ENCODE measurements around the gene SYMPK. TPM values are rescaled to one million over a fixed set of nuclear protein-coding genes. Genes with fewer than 3 reads are reported as not detected.

SYMPK gene
- total RNA-seq, 1 donor from 2014 or later, result 93.0 TPM

DNA sequence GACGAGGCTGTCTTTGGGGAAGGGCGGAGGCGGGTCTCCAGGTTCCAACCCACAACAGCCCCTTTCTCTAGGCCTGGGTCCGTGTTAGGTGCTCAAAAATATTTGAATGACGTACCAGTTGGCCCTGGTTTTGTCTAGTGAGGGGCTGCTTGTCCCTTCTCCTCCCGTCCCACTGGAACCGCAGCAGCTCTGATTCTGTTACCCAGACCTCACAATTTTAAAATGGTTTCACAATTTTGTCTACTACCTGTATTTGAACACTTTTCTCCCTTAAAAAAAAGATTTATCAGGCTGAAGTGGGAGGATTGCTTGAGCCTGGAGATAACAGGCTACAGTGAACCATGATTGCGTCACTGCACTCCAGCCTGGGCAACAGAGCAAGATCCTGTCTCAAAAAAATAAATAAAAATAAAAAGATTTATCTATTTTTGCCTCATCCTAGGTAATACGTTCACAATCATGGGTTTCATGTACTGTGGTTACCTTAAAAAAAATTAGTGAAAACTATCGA lies 24.3 kb upstream of the SYMPK start:
- H3K36me3 Mint-ChIP-seq, result peaks cover 5% of the 10 kb centered on the region
- TF ChIP-seq CTCF (conservative IDR thresholded peaks at IDR 0.05), result no peak

DNA sequence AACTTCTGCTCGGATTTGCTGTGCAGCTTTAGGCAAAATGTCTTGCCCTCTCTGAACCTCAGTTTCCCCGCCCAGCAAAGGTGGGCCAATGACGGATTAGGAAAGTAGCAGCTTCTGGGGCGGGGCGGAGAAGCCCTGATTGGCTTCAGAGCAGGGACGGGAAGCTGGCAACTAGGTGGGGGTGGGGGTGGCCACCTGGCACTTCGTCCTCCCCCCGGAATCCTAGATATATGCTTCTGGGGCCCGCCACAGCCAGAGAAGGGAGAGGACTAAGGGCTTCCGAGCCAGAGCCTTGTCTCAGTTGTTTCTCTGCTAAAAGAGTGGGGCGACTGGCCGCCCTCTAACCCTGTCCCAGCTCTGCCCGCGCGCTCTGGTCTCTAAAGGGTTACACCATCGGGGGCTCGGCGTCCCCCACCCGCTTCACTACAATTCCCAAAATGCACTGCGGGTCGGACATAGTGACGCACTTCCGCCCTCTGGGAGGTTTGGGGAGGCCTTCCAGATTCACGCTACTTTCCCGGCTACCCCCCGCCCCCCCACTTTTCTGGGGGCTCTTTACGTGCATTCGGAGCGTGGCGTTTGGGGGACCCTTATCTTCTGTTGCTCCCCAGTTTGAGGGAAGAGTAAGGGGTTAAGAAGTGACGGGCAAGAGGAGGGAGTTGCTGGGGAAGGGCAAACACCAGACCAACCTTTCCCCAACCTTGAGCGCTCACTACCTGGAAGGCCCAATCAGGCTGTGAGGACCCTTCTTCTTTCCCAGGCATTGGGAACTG lies 23.7 kb upstream of the SYMPK start:
- peak overlapping the region; percentile 99 for H3K4me3 Mint-ChIP-seq
- peak overlapping the region; percentile 99 for H3K27ac Mint-ChIP-seq
- peaks cover 5% of the 10 kb centered on the region for H3K36me3 Mint-ChIP-seq
- no peaks in the 10 kb centered on the region for H3K9me3 Mint-ChIP-seq
- DNase-seq (ENCODE audit: extremely low spot score, unreplicated experiment), result peak; percentile 88
- H3K27me3 Mint-ChIP-seq, result no peaks in the 10 kb centered on the region
- peaks cover 20% of the 10 kb centered on the region for H3K4me1 Mint-ChIP-seq (ENCODE audit: unreplicated experiment)
- TF ChIP-seq CTCF (conservative IDR thresholded peaks at IDR 0.05), result no peak

More for the DNA sequence above, 24.3 kb upstream of the SYMPK start:
- Mint-ChIP-seq H3K27me3 (no peaks in the 10 kb centered on the region), H3K4me1 (ENCODE audit: unreplicated experiment) (peaks cover 16% of the 10 kb centered on the region), H3K27ac (peak overlapping the region; percentile 99), H3K4me3 (peak overlapping the region; percentile 99), H3K9me3 (no peaks in the 10 kb centered on the region)
- DNase-seq (ENCODE audit: extremely low spot score, unreplicated experiment), result no peak

GRCh38 chr19:45885556-45886426 lies 22.8 kb upstream of the SYMPK start, which contains the start of gene IRF2BP1:
TSS of gene IRF2BP1 (minus strand) at chr19:45886141. CDS start at chr19:45885774, 367 bp downstream.
- H3K4me3 Mint-ChIP-seq, result peak within 1 kb of the TSS; percentile 99
- no peak for TF ChIP-seq CTCF (conservative IDR thresholded peaks at IDR 0.05)
- DNase-seq (ENCODE audit: extremely low spot score, unreplicated experiment), result peak; percentile 94
- H3K27ac Mint-ChIP-seq, result peak within 1 kb of the TSS; percentile 99
- H3K27me3 Mint-ChIP-seq, result no peaks in the 10 kb centered on the region
- H3K36me3 Mint-ChIP-seq, result peaks cover 5% of the 10 kb centered on the region
- no peaks in the 10 kb centered on the region for H3K9me3 Mint-ChIP-seq
- H3K4me1 Mint-ChIP-seq (ENCODE audit: unreplicated experiment), result peaks cover 27% of the 10 kb centered on the region

DNA sequence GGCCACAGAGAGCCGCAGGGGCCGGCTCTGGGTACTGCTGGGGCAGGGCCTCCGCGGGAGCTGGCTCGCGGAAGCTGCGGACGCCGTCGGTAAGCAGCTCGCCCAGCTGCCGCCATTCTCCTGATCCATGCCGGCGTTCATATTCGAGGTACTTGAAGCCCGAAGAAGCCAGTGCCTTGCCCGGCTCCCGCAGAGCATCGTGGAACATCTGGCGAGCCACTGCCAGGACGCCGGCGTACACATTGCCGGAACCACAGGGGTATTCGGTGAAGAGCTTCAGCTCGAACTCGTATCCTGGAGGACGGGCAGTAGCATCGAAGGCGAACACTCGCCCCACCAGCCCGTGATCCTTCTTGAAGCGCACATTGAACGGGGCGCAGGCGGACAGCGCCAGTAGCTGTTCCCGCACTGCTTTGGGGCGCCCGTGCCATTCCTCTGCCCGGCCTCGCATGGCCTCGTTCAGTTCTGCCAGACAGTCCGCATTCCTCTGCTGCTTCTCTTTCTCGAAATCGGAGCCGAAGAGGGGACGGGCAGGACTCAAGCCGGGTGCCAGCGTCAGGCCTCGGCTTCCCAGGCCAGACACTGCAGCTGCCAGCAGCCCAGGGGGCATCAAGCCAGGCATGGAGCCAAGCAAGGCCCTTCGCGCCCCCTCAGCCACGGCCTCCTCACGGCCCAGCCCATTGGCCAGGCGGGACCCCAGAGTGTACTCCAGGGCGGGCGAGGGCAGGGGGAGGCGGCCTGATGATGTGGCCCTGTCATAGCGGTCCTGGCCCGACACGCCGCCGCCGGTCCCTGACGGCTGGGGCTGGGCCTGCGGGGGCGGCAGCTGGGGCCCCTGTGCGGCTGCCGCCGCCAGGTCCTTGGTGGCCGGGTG lies 22.0 kb upstream of the SYMPK start:
- H3K27ac Mint-ChIP-seq, result no peak overlapping the region
- peaks cover 5% of the 10 kb centered on the region for H3K36me3 Mint-ChIP-seq
- no peak for TF ChIP-seq CTCF (conservative IDR thresholded peaks at IDR 0.05)
- H3K9me3 Mint-ChIP-seq, result no peaks in the 10 kb centered on the region
- no peak for DNase-seq (ENCODE audit: extremely low spot score, unreplicated experiment)
- no peaks in the 10 kb centered on the region for H3K27me3 Mint-ChIP-seq
- H3K4me3 Mint-ChIP-seq, result peak overlapping the region; percentile 75
- H3K4me1 Mint-ChIP-seq (ENCODE audit: unreplicated experiment), result peaks cover 27% of the 10 kb centered on the region

Data from type B pancreatic cell (in vitro differentiated cells).